Panc1 (cell line): ENCODE measurements around the gene COMMD9. TPM values are rescaled to one million over a fixed set of nuclear protein-coding genes. Genes with fewer than 3 reads are reported as not detected.

Source experiments
- ATAC-seq: fragments of 200-7000 bp; cut with Tn5 transposase; 2 replicates; pipeline ENCODE4 v1.9.1; 2020; ENCODE audit warnings: mild to moderate bottlenecking, moderate library complexity
- BruUV-seq: library from RNA; stranded (reverse); fragments of 400-500 nt; replicated peaks from 2 replicates; lab custom pipeline; 2021; lab: Mats Ljungman, UMichigan
- CTCF ChIA-PET: fragments of 300-600 bp; sonication (Branson Sonifier 250); formaldehyde crosslinking; loops from one replicate; lab custom pipeline; 2022; ENCODE audit warnings: antibody characterized with exemption; lab: Charles Lee
- POLR2A ChIA-PET: fragments of 300-600 bp; sonication (Branson Sonifier 250); formaldehyde crosslinking; loops from one replicate; lab custom pipeline; 2022; ENCODE audit warnings: antibody characterized with exemption; lab: Charles Lee
- DNase-seq: peaks from one replicate; pipeline ENCODE4 v3.0.0-alpha.2; 2010; ENCODE audit warnings: low read depth, low spot score
- H3K27ac ChIP-seq: 2 replicates; pipeline ENCODE4 v1.5.1; 2011; ENCODE audit warnings: mild to moderate bottlenecking, low read length, inconsistent platforms
- H3K27me3 ChIP-seq: fragments of 200-500 bp; sonication (Bioruptor generic); 2 replicates; pipeline ENCODE4 v1.6.0; 2014; ENCODE audit warnings: low read length, inconsistent platforms; ENCODE audit not compliant: control insufficient read depth, insufficient read depth
- H3K36me3 ChIP-seq: fragments of 200-500 bp; sonication (Bioruptor generic); 2 replicates; pipeline ENCODE4 v1.5.1; 2014; ENCODE audit warnings: inconsistent platforms, mild to moderate bottlenecking, low read length, moderate library complexity; ENCODE audit not compliant: control insufficient read depth, insufficient read depth
- H3K4me1 ChIP-seq: 2 replicates; pipeline ENCODE4 v1.5.1; 2011; ENCODE audit warnings: inconsistent platforms, mild to moderate bottlenecking, low read length, moderate library complexity; ENCODE audit not compliant: control insufficient read depth, insufficient read depth
- H3K4me3 ChIP-seq, 2 experiments: 2 replicates each; pipeline ENCODE4 v1.5.1; 2011 to 2012; ENCODE audit warnings: low read depth in 2 of 2, low read length in 2 of 2, mild to moderate bottlenecking in 2 of 2, inconsistent platforms in 1 of 2, moderate library complexity in 1 of 2
- H3K9me3 ChIP-seq: fragments of 200-500 bp; sonication (Bioruptor generic); 2 replicates; pipeline ENCODE4 v1.5.1; 2014; ENCODE audit warnings: low read depth, mild to moderate bottlenecking, inconsistent platforms, low read length, moderate library complexity; ENCODE audit not compliant: control insufficient read depth, insufficient read depth
- CTCF ChIP-seq: fragments of 450-650 bp; IDR thresholded peaks from 2 replicates; pipeline ENCODE4 v1.5.1; 2017; ENCODE audit warnings: mild to moderate bottlenecking
- POLR2AphosphoS5 ChIP-seq: IDR thresholded peaks from 2 replicates; pipeline ENCODE4 v1.6.1; 2012; ENCODE audit warnings: mild to moderate bottlenecking, low read depth, low read length, moderate library complexity
- REST ChIP-seq, 2 experiments: IDR thresholded peaks; 2 replicates each; pipeline ENCODE4 v1.6.1; 2011 to 2012; ENCODE audit warnings: low read depth in 2 of 2, control low read depth in 1 of 2, low read length in 1 of 2, mild to moderate bottlenecking in 1 of 2, moderate library complexity in 1 of 2; ENCODE audit not compliant: insufficient read depth in 1 of 2
- SIN3A ChIP-seq: IDR thresholded peaks from 2 replicates; pipeline ENCODE4 v1.6.1; 2012; ENCODE audit warnings: low read depth, mild to moderate bottlenecking, low read length, moderate library complexity, borderline replicate concordance; ENCODE audit not compliant: insufficient read depth
- TCF7L2 ChIP-seq: IDR thresholded peaks from 2 replicates; pipeline ENCODE4 v1.6.1; 2011; ENCODE audit warnings: mild to moderate bottlenecking, low read depth, low read length, inconsistent platforms
- in situ Hi-C: cut with HindIII; loops from 2 replicates; pipeline ENCODE4 v1.10.0; 2016; ENCODE audit warnings: low sequenced_read_pairs, low pct_unique_long_range_greater_than_20kb
- intact Hi-C: fragments of 100-400 bp; cut with micrococcal nuclease; formaldehyde crosslinking; loops from one replicate; pipeline ENCODE4 v1.10.0; 2022; ENCODE audit not compliant: unreplicated experiment
- total RNA-seq: library from RNA; stranded (reverse); gene quantifications from one replicate; pipeline ENCODE4 v1.2.1, GENCODE V29; 2021; ENCODE audit not compliant: unreplicated experiment

COMMD9 gene
- total RNA-seq, 1 experiment from 2014 or later = 41.8 TPM

GRCh38 chr11:36261094-36261493 is 28.1 kb downstream of the COMMD9 start:
- in situ Hi-C loops = no loop called here
- Histone ChIP-seq H3K36me3 (no peaks in the 10 kb centered on the region), H3K27me3 (no peaks in the 10 kb centered on the region), H3K27ac (no peak overlapping the region), H3K4me1 (no peaks in the 10 kb centered on the region), H3K9me3 (no peaks in the 10 kb centered on the region), H3K4me3 (no peak overlapping the region)
- ATAC-seq = no peak
- intact Hi-C loops = no loop called here
- ChIA-PET POLR2A (no interaction called here), CTCF (interaction anchor here (1.0 kb wide), 1 partner anchor 439 kb away, joined by 3 read pairs; no protein-coding TSS in a partner anchor)
- no TSS peak for BruUV-seq
- TF ChIP-seq POLR2AphosphoS5 (no peak), REST (IDR thresholded peaks at IDR 0.05; ENCODE audit: insufficient read depth in 1 of 2, low read depth in 2 of 2, low read length in 1 of 2) (no peak), CTCF (no peak), SIN3A (no peak), TCF7L2 (no peak)
- DNase-seq = no peak

GRCh38 chr11:36258730-36259360 is 30.4 kb downstream of the COMMD9 start:
- in situ Hi-C loops (no loop called here), intact Hi-C loops (loop anchor here (10.0 kb wide), 1 partner anchor 104 kb away; no protein-coding TSS in a partner anchor)
- CTCF ChIA-PET = interaction anchor here (0.5 to 2.7 kb wide), 8 partner anchors 25 to 1159 kb away, joined by 3 to 32 read pairs (median 4); no protein-coding TSS in a partner anchor
- no peaks in the 10 kb centered on the region for H3K9me3 ChIP-seq
- no peaks in the 10 kb centered on the region for H3K36me3 ChIP-seq
- DNase-seq = peak; percentile 27
- 0 out of 2 replicates have a peak overlapping the region, but pooled peaks have one; percentile 29 for H3K27ac ChIP-seq
- peak; percentile 94 for ATAC-seq
- no TSS peak for BruUV-seq
- no peak for TF ChIP-seq SIN3A
- no peak for TF ChIP-seq TCF7L2
- TF ChIP-seq CTCF = peak; percentile 87
- TF ChIP-seq POLR2AphosphoS5 = no peak
- TF ChIP-seq REST (IDR thresholded peaks at IDR 0.05; ENCODE audit: insufficient read depth in 1 of 2, low read depth in 2 of 2, low read length in 1 of 2) = no peak
- H3K4me3 ChIP-seq = no peak overlapping the region
- H3K27me3 ChIP-seq = no peaks in the 10 kb centered on the region
- H3K4me1 ChIP-seq = no peaks in the 10 kb centered on the region
- POLR2A ChIA-PET = no interaction called here
